Spleen (tissue), 11 donors: ENCODE data around the gene S100A1. TPM values are rescaled to one million over a fixed set of nuclear protein-coding genes. Genes with fewer than 3 reads are reported as not detected.

Source experiments
- DNase-seq: peaks from one replicate; pipeline ENCODE4 v3.0.0-alpha.2; 2020
- H3K27ac ChIP-seq, 8 donors: fragments of 200-600 bp; sonication (generic) in 7 of 8; 1 replicate in 4 of 8; 2 replicates in 4 of 8; pipeline versions ENCODE4 v1.5.0 to v1.8.0; 2016 to 2021; ENCODE audit warnings: inconsistent platforms in 4 of 8, mild to moderate bottlenecking in 4 of 8, moderate library complexity in 1 of 8
- H3K27me3 ChIP-seq, 7 donors: fragments of 200-600 bp; sonication (generic) in 6 of 7; replicated peaks in 1 of 7; 1 replicate in 4 of 7; 2 replicates in 3 of 7; pipeline versions ENCODE4 v1.5.0 to v1.8.0; 2016 to 2021; ENCODE audit warnings: inconsistent platforms in 3 of 7, mild to moderate bottlenecking in 1 of 7
- H3K36me3 ChIP-seq, 6 donors: fragments of 200-600 bp; sonication (generic) in 5 of 6; 1 replicate in 4 of 6; 2 replicates in 2 of 6; pipeline versions ENCODE4 v1.5.0 to v1.8.0; 2016 to 2021; ENCODE audit warnings: inconsistent platforms in 2 of 6
- H3K4me1 ChIP-seq, 6 donors: fragments of 200-600 bp; sonication (generic) in 5 of 6; 1 replicate in 3 of 6; 2 replicates in 3 of 6; pipeline versions ENCODE4 v1.5.0 to v1.8.0; 2016 to 2021; ENCODE audit warnings: inconsistent platforms in 3 of 6
- H3K4me3 ChIP-seq, 8 donors: fragments of 200-600 bp; sonication (generic) in 7 of 8; 1 replicate in 4 of 8; 2 replicates in 4 of 8; pipeline versions ENCODE4 v1.5.0 to v1.8.0; 2016 to 2021; ENCODE audit warnings: inconsistent platforms in 4 of 8, mild to moderate bottlenecking in 4 of 8, moderate library complexity in 2 of 8
- H3K9me3 ChIP-seq, 8 donors: fragments of 200-600 bp; sonication (generic) in 7 of 8; 1 replicate in 4 of 8; 2 replicates in 4 of 8; pipeline versions ENCODE4 v1.5.0 to v1.8.0; 2016 to 2021; ENCODE audit warnings: inconsistent platforms in 4 of 8
- POLR2A ChIP-seq, 3 donors: fragments of 450-650 bp; IDR thresholded peaks; one replicate each; pipeline ENCODE4 v1.5.1; 2017; ENCODE audit warnings: antibody characterized with exemption in 3 of 3, mild to moderate bottlenecking in 1 of 3
- POLR2AphosphoS5 ChIP-seq, 3 donors: sonication (generic); formaldehyde crosslinking; IDR thresholded peaks; one replicate each; pipeline ENCODE4 v1.5.1; 2017; ENCODE audit warnings: antibody characterized with exemption in 3 of 3
- WGBS, 5 donors: extraction: QIAGEN DNeasy Blood & Tissue Kit in 3 of 5; methylation state at CpG; one replicate each; pipeline versions ENCODE4 v1.1.5 to v1.1.7; 2013 to 2018; 5-methylcytosine and 5-hydroxymethylcytosine counted together
- intact Hi-C: fragments of 100-400 bp; cut with DNase I; formaldehyde crosslinking; loops from one replicate; pipeline ENCODE4 v1.15.0; 2023; ENCODE audit warnings: low total_unique reads
- polyA plus RNA-seq, 3 donors: library from polyadenylated mRNA; stranded (reverse); fragments of 200-250 nt; gene quantifications; one replicate each; pipeline ENCODE4 v1.2.1, GENCODE V29; 2013
- total RNA-seq, 7 donors: library from RNA; depleted of rRNA in 3 of 7; stranded (reverse); fragments of >200 nt in 3 of 7; fragmentation: NEBNext Ultra II Directional in 4 of 7; extraction: Animal tissue kit (Norgen Biotek cat#: 25700) in 4 of 7; gene quantifications; one replicate each; pipeline versions ENCODE4 v1.1.0 to v1.2.1, GENCODE V29; 2016 to 2021
- TF ChIP-seq, protein P1 (sequence below), 11 experiments: fragments of 200-600 bp in 7 of 11; fragments of 450-650 bp in 4 of 11; sonication (generic) in 4 of 11; IDR thresholded peaks in 8 of 11; conservative IDR thresholded peaks in 3 of 11; 1 replicate in 7 of 11; 2 replicates in 4 of 11; pipeline versions ENCODE4 v1.4.0 to v1.8.0; 2016 to 2021; ENCODE audit warnings: antibody characterized with exemption in 11 of 11, inconsistent platforms in 4 of 11, mild to moderate bottlenecking in 1 of 11
- donor health status: healthy with polysubstance abuse.
- donor health status: DM: no; HTN: no; CAD: no; lungs with moderate emphysema.
- donor health status: DM: no; HTN: no; CAD: no.
- donor health status: Bipolar disorder and iron deficiency.
- donor health status: healthy.
- donor health status: DM: no; HTN: no; CAD: no.
- donor health status: DM: yes; HTN: yes; CAD: no.

Gene S100A1
- total and polyA plus RNA-seq, 10 donors, result 1.7 to 39.7 (median 5.4) TPM; not detected in 6

- WGBS, 5 donors, result 22 to 49% (median 39%) methylated on average over 25 to 28 of the region's 28 CpGs
- TF ChIP-seq POLR2A (IDR thresholded peaks at IDR 0.05), result no peak
- TF ChIP-seq, protein P1, sequence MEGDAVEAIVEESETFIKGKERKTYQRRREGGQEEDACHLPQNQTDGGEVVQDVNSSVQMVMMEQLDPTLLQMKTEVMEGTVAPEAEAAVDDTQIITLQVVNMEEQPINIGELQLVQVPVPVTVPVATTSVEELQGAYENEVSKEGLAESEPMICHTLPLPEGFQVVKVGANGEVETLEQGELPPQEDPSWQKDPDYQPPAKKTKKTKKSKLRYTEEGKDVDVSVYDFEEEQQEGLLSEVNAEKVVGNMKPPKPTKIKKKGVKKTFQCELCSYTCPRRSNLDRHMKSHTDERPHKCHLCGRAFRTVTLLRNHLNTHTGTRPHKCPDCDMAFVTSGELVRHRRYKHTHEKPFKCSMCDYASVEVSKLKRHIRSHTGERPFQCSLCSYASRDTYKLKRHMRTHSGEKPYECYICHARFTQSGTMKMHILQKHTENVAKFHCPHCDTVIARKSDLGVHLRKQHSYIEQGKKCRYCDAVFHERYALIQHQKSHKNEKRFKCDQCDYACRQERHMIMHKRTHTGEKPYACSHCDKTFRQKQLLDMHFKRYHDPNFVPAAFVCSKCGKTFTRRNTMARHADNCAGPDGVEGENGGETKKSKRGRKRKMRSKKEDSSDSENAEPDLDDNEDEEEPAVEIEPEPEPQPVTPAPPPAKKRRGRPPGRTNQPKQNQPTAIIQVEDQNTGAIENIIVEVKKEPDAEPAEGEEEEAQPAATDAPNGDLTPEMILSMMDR (IDR thresholded peaks at IDR 0.05 in 8 of 11, conservative IDR thresholded peaks at IDR 0.05 in 3 of 11), result peak in 8 of 11 experiments; percentile 23 to 51 (median 38)
- peak; percentile 63 to 81 (median 66) for TF ChIP-seq POLR2AphosphoS5 (IDR thresholded peaks at IDR 0.05)
- Histone ChIP-seq H3K4me1 (peaks cover 0 to 84% (median 32%) of the 10 kb centered on the region in 6 donors), H3K9me3 (no peaks in the 10 kb centered on the region), H3K27ac (peak within 1 kb of the TSS; percentile 62 to 87 (median 81)), H3K27me3 (no peaks in the 10 kb centered on the region), H3K4me3 (peak within 1 kb of the TSS in 7 of 8 donors; percentile 28 to 62 (median 32)), H3K36me3 (peaks cover 0 to 11% (median 0%) of the 10 kb centered on the region in 6 donors)
- intact Hi-C loops, result no loop called here
- DNase-seq, result peak; percentile 85
Measured at GRCh38 chr1:153626904-153627714, 1.1 kb upstream of the S100A1 start, which contains the start of gene S100A13. S100A13 (minus strand) TSS chr1:153627505; CDS start chr1:153626472, 1,033 bp downstream.

GRCh38 chr1:153628638-153629342 is 556 bp downstream of the S100A1 start:
- intact Hi-C loops, result no loop called here

GRCh38 chr1:153629343-153629665 is 1.1 kb downstream of the S100A1 start:
- Histone ChIP-seq H3K36me3 (peaks cover 0 to 8% (median 0%) of the 10 kb centered on the region in 6 donors), H3K9me3 (no peaks in the 10 kb centered on the region), H3K27ac (peak overlapping the region in 4 of 8 donors; percentile 22 to 84 (median 38)), H3K4me3 (no peak overlapping the region), H3K27me3 (no peaks in the 10 kb centered on the region), H3K4me1 (peaks cover 0 to 82% (median 29%) of the 10 kb centered on the region in 6 donors)
- no peak for DNase-seq
- WGBS, 5 donors, result 82 to 97% (median 89%) methylated on average over 5 of the region's 5 CpGs
- no peak for TF ChIP-seq POLR2AphosphoS5 (IDR thresholded peaks at IDR 0.05)
- no peak for TF ChIP-seq POLR2A (IDR thresholded peaks at IDR 0.05)
- TF ChIP-seq, protein P1 (IDR thresholded peaks at IDR 0.05 in 8 of 11, conservative IDR thresholded peaks at IDR 0.05 in 3 of 11), result no peak
- intact Hi-C loops, result no loop called here

More at GRCh38 chr1:153628638-153629342, 556 bp downstream of the S100A1 start:
- Histone ChIP-seq H3K27ac (peak overlapping the region in 3 of 8 donors; percentile 38 to 84 (median 38)), H3K9me3 (no peaks in the 10 kb centered on the region), H3K27me3 (no peaks in the 10 kb centered on the region), H3K36me3 (peaks cover 0 to 8% (median 0%) of the 10 kb centered on the region in 6 donors), H3K4me3 (no peak overlapping the region), H3K4me1 (peaks cover 0 to 87% (median 32%) of the 10 kb centered on the region in 6 donors)
- no peak for DNase-seq
- WGBS, 5 donors, result 50 to 74% (median 58%) methylated on average over 6 of the region's 6 CpGs
- no peak for TF ChIP-seq POLR2A (IDR thresholded peaks at IDR 0.05)
- TF ChIP-seq, protein P1 (IDR thresholded peaks at IDR 0.05 in 8 of 11, conservative IDR thresholded peaks at IDR 0.05 in 3 of 11), result no peak
- no peak for TF ChIP-seq POLR2AphosphoS5 (IDR thresholded peaks at IDR 0.05)
